NCI-H345 treated with DMSO at 0.1 percent for 48 hours (cell line): Measurements from ENCODE around the gene AGBL4.
A peak's percentile ranks its signal among the peaks of the same experiment; 100 is the strongest.

ENCODE experiments used
- DNase-seq: peaks from one replicate; lab custom pipeline; 2025; ENCODE audit not compliant: unreplicated experiment; lab: John Stamatoyannopoulos, UW

Gene AGBL4

GRCh38 chr1:48784301-48784700 is 1239.5 kb downstream of the AGBL4 start:
- DNase-seq: no peak

GRCh38 chr1:48777219-48777895 is 1246.4 kb downstream of the AGBL4 start:
- DNase-seq: no peak

- peak; percentile 72 for DNase-seq
These were observed 1247.1 kb downstream of the AGBL4 start, which contains the start of gene BEND5 for GRCh38 chr1:48776393-48777218. Gene BEND5 (minus strand): TSS chr1:48776891. CDS start chr1:48776831, 60 bp downstream.

DNA sequence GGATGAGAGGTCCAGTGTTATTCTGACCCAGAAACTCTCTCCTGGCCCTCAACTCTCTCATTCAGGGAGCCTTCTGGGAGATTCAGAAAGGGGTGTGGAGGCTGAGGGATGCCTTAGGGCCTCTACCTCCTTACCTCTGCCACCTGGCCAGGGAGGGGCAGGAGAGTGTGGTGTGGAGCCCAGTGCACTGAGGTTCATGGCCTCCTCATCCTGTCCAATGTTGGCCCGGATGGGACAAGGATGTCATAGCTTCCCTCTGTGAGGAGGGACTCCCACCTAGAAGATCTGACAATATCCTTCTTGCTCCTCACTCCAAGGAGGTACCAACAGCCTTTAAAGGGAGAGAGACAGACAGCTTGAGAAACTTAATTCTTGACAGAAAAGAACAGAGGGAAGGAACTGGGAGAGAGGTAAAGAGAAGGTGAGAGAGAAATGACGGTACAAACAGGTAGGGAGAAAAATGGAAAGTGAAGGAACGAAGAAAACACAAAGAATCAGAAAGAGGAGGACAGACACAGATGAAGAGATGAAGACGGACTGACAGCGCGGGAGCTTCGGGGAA is 1247.8 kb downstream of the AGBL4 start:
- DNase-seq: no peak

DNA sequence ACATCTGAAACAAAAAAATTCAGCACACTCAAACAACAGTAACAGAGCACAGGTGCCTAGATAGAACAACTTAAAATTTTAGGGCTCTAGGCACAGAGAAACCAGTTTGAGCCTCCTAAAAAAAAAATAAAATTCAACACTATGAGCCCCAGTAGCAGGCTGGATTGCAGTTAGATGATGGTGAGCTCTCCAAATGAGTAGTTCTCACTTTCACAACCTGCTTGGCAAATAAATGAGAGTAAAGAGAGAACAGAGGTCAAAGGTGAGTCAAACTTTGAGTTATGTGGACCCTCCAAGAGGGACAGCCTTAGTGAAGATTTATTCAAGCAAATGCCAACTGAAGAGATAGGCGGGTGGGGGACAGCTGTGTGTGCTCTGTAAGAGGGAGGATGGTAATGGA is 1250.6 kb downstream of the AGBL4 start:
- no peak for DNase-seq

DNA sequence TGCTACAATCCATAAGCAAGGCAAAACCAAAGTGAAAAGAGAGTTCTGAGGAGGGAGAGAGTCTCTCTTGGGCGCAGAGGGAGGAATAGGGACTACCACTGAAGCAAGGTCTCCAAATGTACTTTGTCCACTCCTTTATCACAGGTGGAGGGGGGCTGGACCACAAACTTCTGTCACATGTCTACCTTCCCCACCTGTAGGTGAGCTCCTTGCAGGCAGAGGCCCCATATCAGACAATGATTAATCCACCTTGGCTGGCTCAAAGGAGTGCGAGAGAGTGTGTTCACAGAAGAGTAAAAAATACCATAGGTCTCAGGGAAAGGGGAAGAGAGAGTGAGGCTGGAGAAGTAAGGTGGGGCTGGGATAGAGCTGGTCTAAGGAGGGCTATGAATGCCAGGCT is 1251.5 kb downstream of the AGBL4 start:
- no peak for DNase-seq

DNA sequence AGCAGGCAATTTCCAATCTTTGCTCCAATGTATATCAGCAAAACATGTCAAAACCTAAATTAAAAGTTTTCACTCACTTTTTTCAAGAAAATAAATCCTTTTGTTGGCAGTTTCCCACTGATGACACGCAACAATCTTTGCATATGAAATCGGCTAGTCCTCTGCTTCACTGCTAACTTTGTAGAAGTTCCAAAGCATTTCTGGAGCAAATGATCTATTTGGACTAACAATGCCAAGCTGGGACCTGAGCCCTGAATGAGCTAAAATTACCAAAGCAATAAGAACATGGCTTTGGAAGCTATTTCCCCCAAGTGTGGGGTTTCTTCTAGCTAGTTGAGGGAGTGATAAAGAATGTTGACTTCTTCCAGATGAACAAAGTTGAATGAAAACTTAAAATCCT is 1252.2 kb downstream of the AGBL4 start:
- no peak for DNase-seq

DNA sequence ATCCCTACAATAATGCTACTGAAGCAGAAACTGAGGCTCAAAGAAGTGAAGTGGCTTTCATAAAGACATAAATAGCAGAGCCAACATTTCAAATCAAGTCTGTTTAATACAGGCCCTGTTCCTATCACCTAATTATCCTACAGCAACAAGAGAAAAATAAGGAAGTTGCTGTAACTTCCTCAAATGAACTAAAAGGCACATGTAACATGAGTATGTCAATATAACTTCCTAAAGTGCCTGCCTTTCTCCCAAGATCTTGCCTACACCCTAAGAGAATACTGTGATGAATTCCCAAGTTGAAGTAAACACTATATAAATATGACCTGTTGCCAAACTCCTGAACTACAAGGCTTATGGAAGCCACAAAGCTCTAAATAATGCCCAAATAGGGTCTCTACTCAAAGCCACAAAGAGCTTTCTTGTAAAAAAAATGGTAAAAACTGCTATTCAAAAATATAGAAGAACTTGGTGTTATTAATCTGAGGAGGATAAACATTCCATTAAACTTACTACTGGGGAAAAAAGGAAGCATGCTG is 1255.7 kb downstream of the AGBL4 start:
- DNase-seq: no peak

DNA sequence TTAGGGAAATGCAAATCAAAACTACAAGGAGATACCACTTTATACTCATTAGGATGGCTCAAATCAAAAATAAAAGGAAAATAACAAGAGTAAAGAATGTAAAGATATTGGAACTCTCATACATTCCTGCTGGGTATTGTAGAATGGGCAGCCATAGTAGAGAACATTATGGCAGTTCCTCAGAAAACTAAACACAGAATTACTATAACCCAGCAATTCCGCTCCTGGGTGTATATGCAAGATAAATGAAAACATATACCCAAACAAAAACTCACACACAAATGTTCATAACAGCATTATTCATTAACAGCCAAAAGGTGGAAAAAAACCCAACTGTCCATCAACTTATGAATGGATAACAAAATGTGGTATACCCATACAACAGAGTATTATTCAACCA is 1258.4 kb downstream of the AGBL4 start:
- no peak for DNase-seq

DNA sequence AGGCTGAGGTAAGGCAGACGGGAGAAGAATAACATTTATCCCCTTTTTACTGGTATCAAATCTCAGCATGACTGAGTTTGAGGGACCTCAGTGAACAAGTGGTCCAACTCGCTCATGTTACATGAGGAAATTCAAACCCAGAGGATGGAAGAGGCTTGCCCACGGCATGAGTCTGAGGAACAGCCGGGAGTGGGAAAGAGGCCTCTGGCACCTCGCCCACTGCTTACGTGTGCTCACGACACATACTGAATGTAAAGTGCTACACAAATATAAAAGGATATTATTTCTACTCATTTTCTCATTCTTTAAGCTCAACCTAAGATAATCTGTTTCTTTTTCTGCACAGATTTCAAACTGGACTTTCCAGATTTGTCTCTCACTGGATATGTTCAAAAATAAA is 1261.8 kb downstream of the AGBL4 start:
- no peak for DNase-seq

- no peak for DNase-seq
These were observed 1262.3 kb downstream of the AGBL4 start for GRCh38 chr1:48761411-48761810.

GRCh38 chr1:48760857-48761256 is 1262.9 kb downstream of the AGBL4 start:
- no peak for DNase-seq

- no peak for DNase-seq
These were observed 1264.8 kb downstream of the AGBL4 start for GRCh38 chr1:48758976-48759375.

- no peak for DNase-seq
These were observed 1266.4 kb downstream of the AGBL4 start for GRCh38 chr1:48757363-48757762.

- no peak for DNase-seq
These were observed 1267.0 kb downstream of the AGBL4 start for GRCh38 chr1:48756683-48757316.

GRCh38 chr1:48753293-48753692 is 1270.5 kb downstream of the AGBL4 start:
- DNase-seq: no peak

DNA sequence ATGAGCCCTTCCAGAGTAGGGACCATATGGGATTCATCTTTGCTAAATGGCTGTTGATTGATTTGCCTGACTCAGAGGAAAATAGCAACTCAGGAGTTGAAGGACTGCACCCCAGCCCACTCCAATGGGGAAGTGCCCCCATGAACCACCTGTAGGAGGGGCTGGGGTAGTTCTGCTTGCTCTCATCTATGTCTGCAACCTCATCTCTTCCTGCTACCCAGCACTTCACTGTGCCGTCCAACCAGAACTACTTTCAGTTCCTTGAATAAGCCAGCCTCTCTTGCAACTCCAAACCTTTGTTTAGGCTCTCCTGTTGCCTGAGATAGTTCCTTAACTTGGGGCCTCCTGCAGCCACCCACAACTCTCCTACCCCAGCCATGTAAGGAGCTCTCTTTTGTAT is 1273.6 kb downstream of the AGBL4 start:
- no peak for DNase-seq

- DNase-seq: no peak
These were observed 1274.7 kb downstream of the AGBL4 start for GRCh38 chr1:48749068-48749467.

GRCh38 chr1:48746906-48747305 is 1276.8 kb downstream of the AGBL4 start:
- no peak for DNase-seq

GRCh38 chr1:48744032-48744431 is 1279.7 kb downstream of the AGBL4 start:
- DNase-seq: no peak

DNA sequence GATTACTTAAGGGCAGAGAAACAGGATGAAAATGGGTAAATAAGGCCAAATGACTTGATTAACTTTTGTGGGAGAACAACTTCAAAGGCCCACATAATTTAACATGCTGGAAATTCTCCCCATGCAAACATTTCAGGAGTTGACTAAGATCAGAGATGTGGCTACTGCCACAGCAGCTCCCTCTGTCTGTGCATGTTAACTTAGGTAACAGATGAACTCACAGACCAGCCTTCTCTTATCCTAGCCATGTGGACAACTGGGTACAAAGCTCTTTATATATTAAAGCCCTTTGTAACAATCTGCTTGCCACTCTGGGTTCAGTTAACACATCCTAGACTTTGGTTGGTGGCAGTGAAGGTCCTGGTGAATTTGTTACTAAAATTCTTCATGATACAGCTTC is 1280.3 kb downstream of the AGBL4 start:
- no peak for DNase-seq
